CD14-positive monocyte (primary cell): Measurements from ENCODE around the gene CACTIN. TPM values are rescaled to one million over a fixed set of nuclear protein-coding genes. Genes with fewer than 3 reads are reported as not detected.

Experiments
- DNase-seq, 3 donors: peaks; one replicate each; pipeline ENCODE4 v3.0.0-alpha.2; 2011 to 2022
- H2AFZ ChIP-seq: 2 replicates; pipeline ENCODE4 v1.6.0; 2012; ENCODE audit warnings: mild to moderate bottlenecking, low read depth, low read length, inconsistent platforms; ENCODE audit not compliant: insufficient read depth, poor library complexity, severe bottlenecking
- H3K27ac ChIP-seq, 2 donors: 1 replicate in 1 of 2; 2 replicates in 1 of 2; pipeline ENCODE4 v1.5.1; 2012 to 2013; ENCODE audit warnings: low read length in 2 of 2, control low read depth in 1 of 2, inconsistent platforms in 1 of 2, low read depth in 1 of 2, mild to moderate bottlenecking in 1 of 2
- H3K27me3 ChIP-seq, 2 donors: one replicate each; pipeline versions ENCODE4 v1.6.0 to v1.6.1; 2011 to 2013; ENCODE audit warnings: low read length in 2 of 2; ENCODE audit not compliant: control insufficient read depth in 2 of 2, insufficient read depth in 2 of 2
- H3K36me3 ChIP-seq, 2 donors: replicated peaks in 1 of 2; 1 replicate in 1 of 2; 2 replicates in 1 of 2; pipeline versions ENCODE4 v1.5.1 to v1.6.1; 2012 to 2013; ENCODE audit warnings: low read length in 2 of 2, control low read depth in 1 of 2, inconsistent platforms in 1 of 2, mild to moderate bottlenecking in 1 of 2; ENCODE audit not compliant: insufficient read depth in 2 of 2, control insufficient read depth in 1 of 2
- H3K4me1 ChIP-seq, 2 donors: 1 replicate in 1 of 2; 2 replicates in 1 of 2; pipeline versions ENCODE4 v1.5.1 to v1.6.1; 2012 to 2013; ENCODE audit warnings: low read length in 2 of 2, control low read depth in 1 of 2, inconsistent platforms in 1 of 2, mild to moderate bottlenecking in 1 of 2, moderate library complexity in 1 of 2; ENCODE audit not compliant: insufficient read depth in 2 of 2, control insufficient read depth in 1 of 2
- H3K4me2 ChIP-seq: replicated peaks from 2 replicates; pipeline ENCODE3; 2012; ENCODE audit warnings: low read length, moderate library complexity, mild to moderate bottlenecking; ENCODE audit not compliant: poor library complexity, severe bottlenecking; ENCODE audit errors: extremely low read depth
- H3K4me3 ChIP-seq, 3 experiments: fragments of 200-600 bp in 1 of 3; sonication (generic) in 1 of 3; replicated peaks in 1 of 3; 1 replicate in 2 of 3; 2 replicates in 1 of 3; pipeline ENCODE4 v1.5.1; 2011 to 2013; ENCODE audit warnings: low read length in 3 of 3, mild to moderate bottlenecking in 3 of 3, control low read depth in 2 of 3, low read depth in 2 of 3, inconsistent platforms in 1 of 3, moderate library complexity in 1 of 3
- H3K79me2 ChIP-seq: 2 replicates; pipeline ENCODE4 v1.6.0; 2012; ENCODE audit warnings: mild to moderate bottlenecking, control low read depth, inconsistent platforms, low read length, moderate library complexity; ENCODE audit not compliant: insufficient read depth
- H3K9ac ChIP-seq: 2 replicates; pipeline ENCODE4 v1.6.0; 2017; ENCODE audit warnings: low read length, mild to moderate bottlenecking; ENCODE audit not compliant: insufficient read depth, poor library complexity, severe bottlenecking
- H3K9me3 ChIP-seq, 2 donors: replicated peaks in 1 of 2; 1 replicate in 1 of 2; 2 replicates in 1 of 2; pipeline versions ENCODE4 v1.5.1 to v1.6.1; 2012 to 2013; ENCODE audit warnings: low read length in 2 of 2, control low read depth in 1 of 2; ENCODE audit not compliant: control insufficient read depth in 1 of 2, insufficient read depth in 1 of 2
- H4K20me1 ChIP-seq: 2 replicates; pipeline ENCODE4 v1.6.0; 2012; ENCODE audit warnings: mild to moderate bottlenecking, low read length, control low read depth, moderate library complexity; ENCODE audit not compliant: insufficient read depth
- H3K27ac Mint-ChIP-seq, 7 donors: one replicate each; pipeline ENCODE4 v1.8.0; 2020; ENCODE audit warnings: mild to moderate bottlenecking in 7 of 7, mixed read lengths in 7 of 7, moderate library complexity in 6 of 7, inconsistent platforms in 2 of 7
- H3K27me3 Mint-ChIP-seq, 3 donors: one replicate each; pipeline ENCODE4 v1.8.0; 2021 to 2022; ENCODE audit warnings: low read depth in 3 of 3, mild to moderate bottlenecking in 3 of 3, mixed read lengths in 3 of 3, moderate library complexity in 3 of 3, inconsistent platforms in 1 of 3
- H3K36me3 Mint-ChIP-seq, 2 donors: one replicate each; pipeline ENCODE4 v1.8.0; 2020; ENCODE audit warnings: mixed read lengths in 2 of 2, inconsistent platforms in 1 of 2, mild to moderate bottlenecking in 1 of 2
- H3K4me1 Mint-ChIP-seq: one replicate; pipeline ENCODE4 v1.8.0; 2020; ENCODE audit warnings: mild to moderate bottlenecking, mixed read lengths
- H3K4me3 Mint-ChIP-seq, 2 donors: one replicate each; pipeline ENCODE4 v1.8.0; 2020; ENCODE audit warnings: mild to moderate bottlenecking in 2 of 2, mixed read lengths in 2 of 2, moderate library complexity in 1 of 2
- H3K9me3 Mint-ChIP-seq, 7 donors: one replicate each; pipeline ENCODE4 v1.8.0; 2020 to 2022; ENCODE audit warnings: mixed read lengths in 7 of 7, mild to moderate bottlenecking in 6 of 7, moderate library complexity in 6 of 7, inconsistent platforms in 2 of 7
- WGBS: methylation state at CpG from one replicate; pipeline ENCODE4 v1.1.5; 2013; ENCODE audit warnings: missing lambda C conversion rate; ENCODE audit not compliant: insufficient coverage; 5-methylcytosine and 5-hydroxymethylcytosine counted together
- intact Hi-C, 2 donors: fragments of 100-400 bp; cut with micrococcal nuclease; formaldehyde crosslinking; loops; one replicate each; pipeline versions ENCODE4 v1.15.0 to v1.15.1; 2023
- polyA plus RNA-seq, 3 donors: library from polyadenylated mRNA; depleted of rRNA in 1 of 3; unstranded in 2 of 3; stranded (reverse) in 1 of 3; fragments of 300-500 nt in 2 of 3; fragments of >200 nt in 1 of 3; fragmentation: Illumina TruSeq in 2 of 3; gene quantifications; 1 replicate in 2 of 3; 2 replicates in 1 of 3; pipeline ENCODE4 v1.2.3, GENCODE V29; 2012 to 2021
- TF ChIP-seq, protein P1 (sequence below): fragments of 200-600 bp; IDR thresholded peaks from one replicate; pipeline ENCODE4 v1.8.0; 2022; ENCODE audit warnings: antibody characterized with exemption, mild to moderate bottlenecking

CACTIN gene
- polyA plus RNA-seq, 3 donors: 2.5 to 19.4 (median 3.0) TPM

DNA sequence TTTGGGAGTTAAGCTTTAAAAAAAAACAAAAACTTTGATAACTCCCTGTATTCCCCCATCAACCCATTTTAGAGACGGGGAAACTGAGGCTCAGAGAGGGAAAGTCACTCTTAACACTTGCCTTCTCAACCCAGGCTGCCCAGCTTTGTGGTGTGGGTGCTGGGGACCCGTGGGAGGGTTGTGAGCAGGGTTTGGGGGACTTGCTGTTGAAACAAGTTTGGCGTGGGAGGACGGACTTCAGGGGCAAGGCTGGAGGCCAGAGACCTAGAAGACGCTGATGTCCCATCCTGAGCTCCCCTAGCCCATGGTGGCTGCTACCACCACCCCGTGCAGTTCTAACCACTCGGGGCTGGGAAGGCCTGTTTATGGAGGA, 747 bp upstream of the CACTIN start:
- no peak overlapping the region for H3K9ac ChIP-seq
- DNase-seq: no peak
- H3K36me3 ChIP-seq: peaks cover 22 to 34% of the 10 kb centered on the region in 2 donors
- intact Hi-C loops: loop anchor here (2.0 to 5.0 kb wide), 3 partner anchors 55 to 80 kb away; partner anchors contain the start of genes HMG20B (in 1 of the 2) and MFSD12 (in 1 of the 2)
- Mint-ChIP-seq H3K27me3 (no peaks in the 10 kb centered on the region), H3K9me3 (no peaks in the 10 kb centered on the region), H3K4me1 (peaks cover 21% of the 10 kb centered on the region), H3K36me3 (peaks cover 14 to 37% of the 10 kb centered on the region in 2 donors), H3K4me3 (peak overlapping the region in 1 of 2 donors; percentile 98), H3K27ac (peak overlapping the region in 5 of 7 donors; percentile 13 to 99 (median 99))
- H3K4me1 ChIP-seq: peaks cover 17 to 25% of the 10 kb centered on the region in 2 donors
- H3K9me3 ChIP-seq: no peaks in the 10 kb centered on the region
- H4K20me1 ChIP-seq: peaks cover 27% of the 10 kb centered on the region
- H3K27me3 ChIP-seq: no peaks in the 10 kb centered on the region
- peak overlapping the region; percentile 93 for H2AFZ ChIP-seq
- peak overlapping the region; percentile 98 for H3K4me2 ChIP-seq
- H3K4me3 ChIP-seq: peak overlapping the region in 1 of 3 experiments; percentile 98
- peak overlapping the region in 1 of 2 donors; percentile 91 for H3K27ac ChIP-seq
- WGBS: 94% methylated on average over 3 of the region's 7 CpGs
- TF ChIP-seq, protein P1, sequence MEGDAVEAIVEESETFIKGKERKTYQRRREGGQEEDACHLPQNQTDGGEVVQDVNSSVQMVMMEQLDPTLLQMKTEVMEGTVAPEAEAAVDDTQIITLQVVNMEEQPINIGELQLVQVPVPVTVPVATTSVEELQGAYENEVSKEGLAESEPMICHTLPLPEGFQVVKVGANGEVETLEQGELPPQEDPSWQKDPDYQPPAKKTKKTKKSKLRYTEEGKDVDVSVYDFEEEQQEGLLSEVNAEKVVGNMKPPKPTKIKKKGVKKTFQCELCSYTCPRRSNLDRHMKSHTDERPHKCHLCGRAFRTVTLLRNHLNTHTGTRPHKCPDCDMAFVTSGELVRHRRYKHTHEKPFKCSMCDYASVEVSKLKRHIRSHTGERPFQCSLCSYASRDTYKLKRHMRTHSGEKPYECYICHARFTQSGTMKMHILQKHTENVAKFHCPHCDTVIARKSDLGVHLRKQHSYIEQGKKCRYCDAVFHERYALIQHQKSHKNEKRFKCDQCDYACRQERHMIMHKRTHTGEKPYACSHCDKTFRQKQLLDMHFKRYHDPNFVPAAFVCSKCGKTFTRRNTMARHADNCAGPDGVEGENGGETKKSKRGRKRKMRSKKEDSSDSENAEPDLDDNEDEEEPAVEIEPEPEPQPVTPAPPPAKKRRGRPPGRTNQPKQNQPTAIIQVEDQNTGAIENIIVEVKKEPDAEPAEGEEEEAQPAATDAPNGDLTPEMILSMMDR: no peak
- H3K79me2 ChIP-seq: peaks cover 27% of the 10 kb centered on the region

DNA sequence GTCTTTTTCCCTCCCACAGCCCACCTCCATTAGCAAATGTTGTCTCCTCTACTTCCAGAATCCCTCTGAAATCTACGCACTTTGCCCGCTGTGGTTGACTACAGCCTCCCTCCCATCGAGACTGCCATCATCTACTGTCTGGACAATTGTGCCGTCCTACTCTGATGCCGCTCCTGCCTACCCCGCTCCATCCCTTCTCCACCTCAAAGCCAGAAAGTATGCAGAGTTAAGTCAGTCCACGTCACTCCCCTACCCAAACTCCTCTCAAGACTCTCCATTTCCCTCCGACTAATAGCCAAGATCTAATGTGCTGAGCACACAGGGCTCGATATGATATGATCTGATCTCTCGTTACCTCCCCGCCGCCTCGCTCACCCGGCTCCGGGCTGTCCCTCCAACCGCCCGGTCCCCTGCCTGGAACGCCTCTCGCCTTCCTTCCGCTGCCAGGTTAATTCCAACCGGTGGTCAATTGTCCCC, 556 bp downstream of the CACTIN start:
- H3K27ac Mint-ChIP-seq: peak overlapping the region; percentile 30 to 99 (median 96)
- peaks cover 31% of the 10 kb centered on the region for H4K20me1 ChIP-seq
- intact Hi-C loops: loop anchor here (2.0 to 5.0 kb wide), 3 partner anchors 53 to 79 kb away; partner anchors contain the start of genes HMG20B (in 1 of the 2) and MFSD12 (in 1 of the 2)
- H3K27me3 Mint-ChIP-seq: no peaks in the 10 kb centered on the region
- H3K4me1 Mint-ChIP-seq: peaks cover 21% of the 10 kb centered on the region
- H3K4me1 ChIP-seq: peaks cover 17 to 25% of the 10 kb centered on the region in 2 donors
- TF ChIP-seq, protein P1: no peak
- H3K9ac ChIP-seq: peak overlapping the region; percentile 89
- peak overlapping the region in 1 of 2 donors; percentile 91 for H3K27ac ChIP-seq
- H3K9me3 ChIP-seq: no peaks in the 10 kb centered on the region
- no peaks in the 10 kb centered on the region for H3K27me3 ChIP-seq
- H3K36me3 ChIP-seq: peaks cover 20 to 34% of the 10 kb centered on the region in 2 donors
- peaks cover 27% of the 10 kb centered on the region for H3K79me2 ChIP-seq
- H3K4me2 ChIP-seq: peak overlapping the region; percentile 98
- peak overlapping the region; percentile 64 to 98 (median 92) for H3K4me3 ChIP-seq
- peak overlapping the region; percentile 93 for H2AFZ ChIP-seq
- 2% methylated on average over 21 of the region's 21 CpGs for WGBS
- no peak for DNase-seq
- H3K9me3 Mint-ChIP-seq: no peaks in the 10 kb centered on the region
- H3K36me3 Mint-ChIP-seq: peaks cover 19 to 39% of the 10 kb centered on the region in 2 donors
- H3K4me3 Mint-ChIP-seq: peak overlapping the region; percentile 95 to 98
